ENCODE measurements around the gene NPAS1. TPM values are rescaled to one million over a fixed set of nuclear protein-coding genes. Genes with fewer than 3 reads are reported as not detected.

The NPAS1 gene, protein sequence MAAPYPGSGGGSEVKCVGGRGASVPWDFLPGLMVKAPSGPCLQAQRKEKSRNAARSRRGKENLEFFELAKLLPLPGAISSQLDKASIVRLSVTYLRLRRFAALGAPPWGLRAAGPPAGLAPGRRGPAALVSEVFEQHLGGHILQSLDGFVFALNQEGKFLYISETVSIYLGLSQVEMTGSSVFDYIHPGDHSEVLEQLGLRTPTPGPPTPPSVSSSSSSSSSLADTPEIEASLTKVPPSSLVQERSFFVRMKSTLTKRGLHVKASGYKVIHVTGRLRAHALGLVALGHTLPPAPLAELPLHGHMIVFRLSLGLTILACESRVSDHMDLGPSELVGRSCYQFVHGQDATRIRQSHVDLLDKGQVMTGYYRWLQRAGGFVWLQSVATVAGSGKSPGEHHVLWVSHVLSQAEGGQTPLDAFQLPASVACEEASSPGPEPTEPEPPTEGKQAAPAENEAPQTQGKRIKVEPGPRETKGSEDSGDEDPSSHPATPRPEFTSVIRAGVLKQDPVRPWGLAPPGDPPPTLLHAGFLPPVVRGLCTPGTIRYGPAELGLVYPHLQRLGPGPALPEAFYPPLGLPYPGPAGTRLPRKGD
- 1.7 and 2.0 TPM in 2 replicates for total RNA-seq
- 20.6 TPM for polyA plus RNA-seq (2012)

DNA sequence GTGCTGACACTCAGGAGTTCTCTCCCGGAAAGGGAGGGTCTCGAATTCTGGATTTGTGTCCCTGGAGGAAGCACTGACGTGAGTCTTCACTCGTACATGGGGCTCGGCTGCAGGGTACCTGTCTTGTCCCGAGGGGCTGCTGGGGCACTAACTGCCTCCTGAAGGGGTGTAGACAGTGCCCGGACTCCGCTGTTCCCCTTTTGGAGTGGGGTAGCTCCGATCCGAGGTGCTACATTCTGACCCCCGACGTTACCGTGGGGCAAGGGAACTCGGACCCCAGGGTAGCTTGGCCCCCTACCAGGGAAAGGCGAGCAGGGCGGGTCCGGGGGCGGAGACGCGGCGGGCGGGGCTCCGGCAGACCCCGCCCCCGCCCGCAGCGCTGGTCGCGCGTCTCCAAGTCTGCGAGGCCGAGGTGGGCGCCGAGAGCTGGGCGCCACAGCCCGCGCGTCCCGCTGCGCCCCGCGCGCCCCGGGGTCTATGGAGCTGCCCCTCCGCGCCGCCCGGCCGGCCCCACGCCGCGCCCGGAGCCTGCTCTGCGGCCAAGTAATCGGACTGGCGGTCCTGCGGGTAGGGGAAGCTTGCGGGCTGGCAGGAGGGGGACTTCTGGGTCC lies at the start of gene NPAS1:
TSS of gene NPAS1 (plus strand) at position 407 of the 611 bp plus-strand sequence. CDS start 1,211 bp downstream, outside the sequence.
- no peak for DNase-seq (ENCODE audit: low read depth)

DNA sequence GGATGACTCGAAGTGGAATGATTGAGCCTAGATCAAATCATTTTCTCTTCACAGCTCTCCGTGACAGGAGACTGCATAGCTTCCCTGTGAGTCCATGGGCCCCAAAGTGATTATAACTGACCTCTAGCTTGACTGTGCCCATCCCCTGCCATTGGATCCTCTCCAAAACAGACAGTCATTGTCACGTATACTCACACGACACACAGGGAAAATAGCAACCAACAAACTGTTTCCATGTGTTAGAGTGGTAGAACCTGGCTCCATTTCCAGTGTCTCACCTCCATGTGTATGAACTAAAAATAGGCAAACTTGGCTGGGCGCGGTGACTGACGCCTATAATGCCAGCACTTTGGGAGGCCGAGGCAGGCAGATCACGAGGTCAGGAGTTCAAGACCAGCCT lies 48.8 kb upstream of the NPAS1 start:
- peak; percentile 96 for DNase-seq (ENCODE audit: low read depth)

DNA sequence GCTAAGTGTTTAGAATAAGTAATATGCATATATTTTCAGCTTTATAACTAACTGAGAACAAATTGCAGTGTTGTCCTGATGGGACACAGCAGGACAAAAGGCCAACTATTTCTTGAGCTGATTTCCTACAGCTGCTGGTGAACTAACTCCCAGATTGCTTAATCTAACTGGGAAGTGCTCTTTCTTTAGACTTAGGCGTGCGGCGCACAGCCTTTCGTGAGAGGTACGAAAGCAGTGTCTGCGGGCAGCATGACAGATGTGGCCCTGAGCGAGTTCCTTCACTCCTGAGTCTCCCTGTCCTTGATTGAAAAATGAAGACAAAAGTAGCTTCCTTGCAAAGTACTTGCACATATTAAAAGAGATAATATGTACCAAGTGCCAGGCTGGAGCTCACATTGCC lies 47.3 kb upstream of the NPAS1 start:
- no peak for DNase-seq (ENCODE audit: low read depth)

DNA sequence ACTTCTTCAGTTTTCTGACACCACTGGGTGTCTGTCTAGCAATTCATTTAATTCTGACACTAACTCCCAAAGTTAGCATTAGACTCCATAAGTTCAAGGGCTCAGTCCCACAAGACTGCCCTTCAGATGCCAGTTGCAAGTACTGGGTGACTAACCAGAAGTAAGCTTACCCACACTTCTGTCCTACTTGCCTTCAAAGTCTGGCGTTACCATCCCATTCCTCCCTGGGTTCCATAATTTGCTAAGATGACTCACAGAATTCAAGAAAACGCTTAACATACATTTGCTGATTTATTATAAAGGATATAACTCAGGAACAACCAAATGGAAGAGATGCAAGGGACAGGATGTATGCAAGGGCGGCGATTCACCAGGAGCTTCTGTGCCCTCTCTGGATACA lies 45.5 kb upstream of the NPAS1 start:
- no peak for DNase-seq (ENCODE audit: low read depth)

DNA sequence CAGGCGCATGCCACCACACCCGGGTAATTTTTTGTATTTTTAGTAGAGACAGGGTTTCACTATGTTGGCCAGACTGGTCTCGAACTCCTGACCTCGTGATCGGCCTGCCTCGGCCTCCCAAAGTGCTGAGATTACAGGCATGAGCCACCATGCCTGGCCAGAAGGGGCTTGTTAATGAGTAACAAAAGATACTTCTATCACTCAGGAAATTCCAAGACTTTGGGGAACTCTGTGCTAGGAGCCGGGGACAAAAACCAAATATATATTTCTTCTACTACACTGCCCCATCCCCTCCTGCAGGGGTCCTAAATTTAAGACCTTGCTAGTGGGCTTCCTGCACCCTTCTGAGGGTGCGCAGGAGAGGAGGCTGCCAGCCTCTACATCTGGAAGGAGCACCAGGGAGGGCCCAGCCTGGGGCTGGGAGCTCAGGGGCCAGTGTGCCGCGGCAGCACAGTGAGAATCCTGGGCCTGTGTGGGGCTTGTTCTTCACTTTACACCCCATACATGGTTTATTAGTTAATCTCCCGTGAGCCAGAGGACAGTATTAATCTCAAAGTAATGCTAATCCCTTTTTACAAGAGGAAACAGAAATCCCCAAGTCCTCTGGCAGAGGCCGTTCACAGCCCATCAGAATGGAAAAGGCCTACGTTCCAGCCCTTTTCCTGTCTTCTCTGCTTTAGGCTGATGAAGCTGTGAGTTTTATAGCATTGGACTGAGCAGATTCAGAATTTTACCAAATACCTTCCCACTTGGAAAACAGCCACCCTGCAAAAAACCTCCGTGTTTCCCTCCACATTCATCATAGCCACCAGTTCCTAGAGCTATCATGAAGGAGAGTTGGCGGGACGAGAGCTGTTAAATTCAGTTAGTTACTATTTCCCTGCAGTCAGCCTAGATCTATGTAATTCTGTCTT lies 44.4 kb upstream of the NPAS1 start:
- DNase-seq (ENCODE audit: low read depth), result no peak

DNA sequence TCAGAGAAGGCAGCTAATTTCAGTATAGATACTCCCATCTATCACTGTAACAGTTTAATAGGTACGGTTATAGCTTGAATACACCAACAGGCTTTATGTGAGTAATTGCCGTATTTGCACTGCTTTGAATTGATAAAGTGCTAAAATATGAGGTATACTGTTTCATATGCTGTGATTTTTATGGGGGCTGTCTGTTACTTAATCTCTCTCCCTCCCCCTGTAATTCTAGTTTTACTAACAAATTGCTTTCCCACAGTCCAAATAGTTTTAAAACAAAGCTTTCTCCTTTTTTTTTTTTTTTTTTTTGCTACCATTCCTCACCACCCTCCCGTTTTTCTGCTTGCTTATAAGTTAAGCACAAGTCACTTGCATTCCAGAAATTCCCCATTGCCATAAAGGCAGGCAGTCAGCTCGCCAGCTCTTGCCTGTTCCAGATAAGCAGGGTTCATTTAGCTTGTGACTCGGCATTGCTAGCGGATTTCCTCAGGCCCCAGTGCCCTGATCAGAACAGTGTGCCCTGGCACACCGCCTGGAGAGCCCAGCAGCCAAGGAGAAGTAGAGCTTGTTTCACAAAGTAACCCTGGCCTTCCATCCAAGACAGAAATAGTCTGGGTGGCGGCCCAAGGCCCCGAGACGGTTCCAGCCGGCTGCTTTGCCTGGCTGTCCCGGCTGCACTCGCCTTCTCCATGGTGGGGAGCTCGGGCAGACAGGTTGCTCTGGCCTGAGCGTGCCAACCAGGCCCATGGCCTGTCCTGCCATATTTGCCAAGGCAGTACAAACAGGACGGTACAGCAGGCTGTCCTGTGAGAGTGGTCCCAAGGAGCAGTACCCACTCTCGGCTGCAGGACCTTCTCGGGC lies 43.5 kb upstream of the NPAS1 start:
- DNase-seq (ENCODE audit: low read depth), result peak; percentile 91

DNA sequence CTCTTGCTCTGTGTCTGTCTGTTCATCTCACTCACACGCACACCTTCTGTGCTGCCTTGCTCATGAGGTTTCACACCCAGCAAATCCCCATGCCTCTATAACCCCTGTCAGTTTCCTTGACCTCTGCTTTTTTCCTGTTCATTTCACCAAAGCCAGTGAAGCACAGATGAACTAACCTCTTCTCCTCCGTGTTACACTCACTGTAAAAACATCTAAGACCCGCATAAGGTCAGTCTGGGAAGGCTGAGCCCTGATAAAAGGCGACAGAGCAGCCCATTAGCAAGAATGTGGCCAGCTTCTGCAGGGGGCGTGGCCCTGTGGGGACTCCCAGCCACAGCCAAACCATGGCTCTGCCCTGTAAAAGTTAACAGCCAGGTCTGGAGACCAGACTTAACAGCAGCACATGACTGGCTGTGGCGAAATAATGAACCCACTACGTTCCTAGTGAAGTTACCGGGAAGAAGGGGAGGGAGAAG lies 42.8 kb upstream of the NPAS1 start:
- peak; percentile 76 for DNase-seq (ENCODE audit: low read depth)

DNA sequence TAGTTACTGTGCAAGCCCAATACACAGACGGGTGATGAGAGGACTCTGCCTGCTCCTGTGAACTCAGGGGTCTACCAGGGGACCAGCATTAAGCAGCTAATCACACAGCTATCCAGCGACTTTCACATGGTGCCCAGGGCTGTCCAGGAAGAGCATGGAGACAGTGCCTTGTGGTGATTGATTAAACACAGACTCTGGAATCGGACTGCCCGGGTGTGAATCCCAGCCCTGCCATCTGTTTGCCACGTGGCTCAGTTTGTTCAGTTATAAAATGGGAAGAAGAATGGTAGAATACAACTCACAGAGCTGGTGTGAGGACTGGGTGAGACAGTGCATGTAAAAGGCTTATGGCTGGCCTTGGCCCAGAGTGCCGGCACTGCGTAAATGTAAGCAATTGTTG lies 42.1 kb upstream of the NPAS1 start:
- DNase-seq (ENCODE audit: low read depth), result no peak

DNA sequence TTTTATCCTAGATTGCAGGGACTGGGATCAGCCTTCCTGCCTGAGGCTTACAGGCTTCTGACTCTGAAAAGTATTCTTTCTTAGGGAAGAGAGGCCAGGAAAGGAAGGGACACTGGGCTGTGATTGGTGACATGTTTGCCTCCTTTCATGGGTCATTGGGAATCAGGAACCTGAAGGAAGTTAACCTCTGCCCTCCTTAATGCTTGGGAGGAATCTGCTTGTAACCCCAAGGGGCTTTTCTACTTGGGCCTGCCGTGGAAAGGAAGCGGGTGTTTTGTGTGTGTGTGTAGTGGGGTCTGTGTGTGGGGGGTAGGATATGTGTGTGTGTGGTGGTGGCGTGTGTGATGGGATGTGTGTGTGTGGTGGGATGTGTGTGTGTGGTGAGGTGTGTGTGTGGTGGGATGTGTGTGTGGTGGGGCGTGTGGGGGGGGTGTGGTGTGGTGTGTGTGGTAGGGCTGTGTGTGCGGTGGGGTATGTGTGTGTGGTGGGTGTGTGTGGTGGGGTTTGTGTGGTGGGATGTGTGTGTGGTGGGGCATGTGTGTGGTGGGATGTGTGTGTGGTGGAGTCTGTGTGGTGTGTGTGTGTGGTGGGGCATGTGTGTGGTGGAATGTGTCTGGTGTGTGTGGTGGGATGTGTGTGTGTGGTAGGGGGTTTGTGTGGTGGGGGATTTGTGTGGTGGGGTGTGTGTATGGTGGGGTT lies 41.3 kb upstream of the NPAS1 start:
- DNase-seq (ENCODE audit: low read depth), result no peak

DNA sequence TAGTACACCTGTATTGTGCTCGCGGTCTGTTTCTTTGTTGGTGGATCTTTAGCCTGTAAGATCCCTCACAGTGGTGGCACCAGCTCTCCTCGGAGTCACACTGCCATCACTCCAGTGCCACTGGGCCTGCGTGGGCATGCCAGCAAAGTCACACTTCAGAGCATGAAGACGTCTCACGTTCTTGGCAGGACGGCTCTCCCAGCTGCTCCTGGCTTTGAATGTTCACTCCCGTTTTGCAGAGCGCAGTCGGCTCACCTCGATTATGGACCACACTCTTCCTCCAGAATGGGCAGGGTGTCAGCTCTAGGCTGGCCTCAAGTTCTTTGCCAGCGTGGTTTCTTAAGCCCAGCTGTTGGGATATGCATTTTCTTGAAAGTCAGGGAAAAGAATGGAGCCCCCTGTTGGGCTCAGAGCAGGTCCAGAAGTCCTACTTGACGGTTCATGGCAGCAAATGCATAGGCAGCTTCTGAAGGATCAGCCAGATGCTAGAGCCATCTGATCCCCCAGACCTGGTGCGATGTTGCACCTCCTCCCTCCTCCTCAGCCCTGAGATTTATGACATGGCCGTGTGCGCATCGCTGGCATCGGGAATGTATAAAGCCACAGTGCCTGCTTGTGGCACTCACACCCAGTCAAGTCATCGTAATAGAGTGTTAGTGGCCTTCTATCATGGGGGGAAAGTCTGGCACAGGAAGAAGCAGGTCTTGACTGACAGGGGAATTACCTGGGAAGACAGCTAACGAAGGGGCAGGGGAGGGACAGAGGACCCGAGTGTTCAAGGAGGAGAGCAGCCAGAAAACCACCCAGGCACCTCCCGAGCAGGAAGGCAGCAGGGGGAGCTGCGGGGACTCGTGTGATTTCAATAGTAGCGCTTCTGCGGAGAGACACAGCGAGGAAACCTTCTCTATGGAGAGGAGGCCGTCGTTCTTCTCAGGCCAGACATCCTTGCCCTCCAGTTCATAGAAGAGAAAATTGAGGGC lies 40.2 kb upstream of the NPAS1 start:
- no peak for DNase-seq (ENCODE audit: low read depth)

DNA sequence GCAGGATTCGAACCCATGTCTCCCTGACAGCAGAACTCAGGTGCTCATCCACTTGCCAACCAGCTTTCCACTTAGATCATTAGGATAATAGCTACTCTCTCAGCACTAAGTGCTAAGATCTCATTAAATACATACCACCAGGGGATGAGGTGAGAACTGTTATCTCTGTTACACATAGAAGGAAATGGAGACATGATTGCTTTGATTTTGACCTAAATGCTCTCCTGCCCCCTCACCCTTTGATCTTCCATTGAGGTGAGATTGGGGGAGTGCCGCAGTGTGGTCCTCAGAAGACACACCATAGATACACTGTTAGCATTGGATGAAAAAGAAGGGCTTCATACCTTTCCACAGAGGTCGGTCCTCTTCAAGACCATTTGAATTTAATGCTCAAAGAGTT lies 38.9 kb upstream of the NPAS1 start:
- DNase-seq (ENCODE audit: low read depth), result no peak

DNA sequence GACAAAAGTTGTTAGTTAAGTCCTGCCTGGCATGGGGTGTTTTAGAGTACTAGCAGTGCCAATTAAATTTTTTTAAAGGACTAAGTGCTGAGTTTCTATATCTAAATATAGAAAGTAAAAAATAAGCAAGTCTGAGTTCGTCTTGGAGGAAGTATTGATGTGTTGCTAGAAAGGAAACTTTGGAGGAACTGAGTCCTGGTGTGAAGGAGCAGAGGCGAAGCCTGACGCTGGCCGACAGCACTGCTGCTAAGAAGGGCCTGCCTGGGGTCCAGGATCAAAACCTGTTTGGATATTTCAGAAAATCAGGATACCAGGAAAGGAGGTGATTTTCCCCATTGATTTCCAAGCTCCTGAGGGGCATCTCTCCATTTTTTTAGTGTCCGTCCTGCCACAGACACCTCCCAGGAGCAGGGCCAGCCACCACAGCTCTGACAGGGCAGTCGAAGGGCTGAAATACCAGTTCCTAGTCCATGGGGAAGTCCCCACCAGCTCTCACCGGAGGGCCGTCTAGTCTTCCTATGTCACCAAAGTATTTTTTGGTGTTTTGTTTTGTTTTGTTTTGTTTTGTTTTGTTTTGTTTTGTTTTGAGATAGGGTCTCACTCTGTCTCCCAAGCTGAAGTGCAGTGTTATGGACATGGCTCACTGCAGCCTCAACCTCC lies 38.2 kb upstream of the NPAS1 start:
- DNase-seq (ENCODE audit: low read depth), result no peak

DNA sequence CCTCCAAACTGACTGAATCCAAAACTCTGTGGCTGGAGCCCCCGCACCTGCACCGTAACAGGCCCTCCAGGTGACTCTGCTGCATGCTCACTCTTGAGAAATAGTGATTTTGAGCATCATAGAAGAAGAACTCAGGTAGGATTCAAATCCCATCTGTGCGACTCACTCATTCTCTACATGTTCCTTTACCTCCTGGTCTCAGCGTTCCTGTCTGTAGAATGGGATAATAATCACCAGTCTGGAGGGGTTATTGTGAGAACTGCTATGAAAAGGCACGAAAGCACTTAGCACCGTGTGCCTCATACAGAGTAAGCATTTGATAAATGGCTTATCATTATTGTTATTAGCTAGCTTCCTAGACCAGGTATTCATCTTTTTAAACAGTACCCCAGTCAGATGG lies 36.5 kb upstream of the NPAS1 start:
- no peak for DNase-seq (ENCODE audit: low read depth)

DNA sequence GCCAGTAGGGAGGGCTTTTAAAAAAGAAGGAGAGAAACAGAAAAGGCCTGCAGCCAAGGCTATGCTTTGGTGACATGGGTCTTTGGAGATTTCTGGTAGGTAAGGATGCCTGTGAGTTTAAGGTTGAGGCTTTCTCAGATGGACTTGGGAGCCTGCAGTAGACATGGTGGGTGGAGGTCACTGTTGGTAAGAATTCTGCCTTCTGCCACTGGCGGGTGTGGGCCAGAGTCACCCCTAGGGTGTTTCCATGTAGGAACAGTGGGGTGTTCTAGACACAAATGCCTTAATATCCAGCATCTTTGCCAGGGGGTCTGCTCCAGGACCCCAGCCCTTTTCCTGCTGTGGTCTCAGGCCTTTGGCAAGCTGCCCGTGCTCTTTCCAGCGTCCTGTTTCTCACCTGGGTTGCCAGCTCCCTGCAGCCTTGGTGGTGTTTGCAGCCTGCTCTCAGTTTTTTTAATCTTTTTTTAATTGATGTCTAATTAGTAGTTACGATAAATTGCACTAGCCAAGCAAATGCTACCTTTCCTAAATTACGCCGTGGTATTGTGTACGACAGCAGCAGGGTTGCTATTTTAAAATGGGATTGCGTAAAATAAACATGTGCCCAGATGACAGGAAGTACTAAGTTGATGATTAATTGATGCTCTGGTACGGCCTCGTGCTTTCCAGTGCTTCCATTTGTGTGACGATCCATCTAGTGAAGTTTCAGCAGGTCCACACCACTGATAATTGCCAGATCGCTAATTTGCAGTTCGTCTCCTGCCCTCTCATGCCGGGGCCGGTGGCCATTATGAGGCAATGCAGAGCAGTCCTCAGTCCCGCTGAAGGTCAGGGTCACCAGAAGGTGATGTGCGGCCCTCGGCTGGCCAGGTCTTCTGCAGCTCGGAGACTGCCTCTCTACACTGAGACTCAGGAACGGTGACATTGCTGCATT lies 35.3 kb upstream of the NPAS1 start:
- DNase-seq (ENCODE audit: low read depth), result peak; percentile 36

DNA sequence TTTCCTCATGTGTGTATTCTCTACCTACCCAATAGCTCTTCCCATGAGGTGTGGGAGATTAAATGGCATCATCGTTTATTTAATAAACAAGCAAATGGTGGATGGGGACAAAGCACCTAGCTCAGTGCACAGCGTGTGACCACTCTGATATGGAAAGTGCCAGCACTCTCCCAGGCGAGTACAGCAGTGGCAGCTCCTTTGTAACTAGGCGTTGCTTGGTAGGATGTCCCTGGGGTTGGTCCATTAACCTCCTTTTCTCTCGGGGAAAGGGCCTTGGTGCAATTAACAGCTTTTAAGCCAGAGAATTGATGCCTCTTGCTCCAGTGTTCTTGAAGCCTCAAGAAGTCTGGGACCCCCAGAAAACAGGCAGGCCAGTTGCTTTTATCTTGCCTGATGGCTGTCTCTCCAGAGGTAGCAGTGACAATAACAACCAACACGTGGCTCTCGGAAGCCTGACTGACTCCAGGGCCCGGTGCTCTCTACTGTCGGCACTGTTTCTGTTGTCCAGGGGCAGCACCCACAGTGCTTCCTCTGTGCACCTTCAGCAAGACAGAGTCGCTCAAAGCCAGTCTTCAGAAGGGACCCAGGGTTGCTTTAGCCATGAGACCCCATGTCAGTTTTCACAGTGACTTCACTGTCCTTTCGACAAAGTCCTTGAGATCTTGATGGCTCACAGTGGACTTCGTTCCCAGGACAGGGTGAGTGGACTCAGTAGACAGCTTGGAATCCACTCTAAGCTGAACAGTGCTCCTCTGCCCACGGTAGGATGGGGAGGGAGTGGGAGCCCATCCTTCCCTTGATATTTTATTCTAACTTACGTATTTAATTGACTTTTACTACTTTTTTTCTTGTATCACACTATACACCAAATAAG lies 33.9 kb upstream of the NPAS1 start:
- DNase-seq (ENCODE audit: low read depth), result no peak

Data from myocyte (in vitro differentiated cells).